Dermis microvascular lymphatic vessel endothelial cell (primary cell): ENCODE measurements around the gene KCNN4. TPM values are rescaled to one million over a fixed set of nuclear protein-coding genes. Genes with fewer than 3 reads are reported as not detected.

Experiments
- DNase-seq, 2 donors: peaks; one replicate each; pipeline versions ENCODE4 v3.0.0 to v3.0.0-alpha.2; 2010; ENCODE audit warnings: low read depth in 2 of 2
- total RNA-seq: library from RNA; depleted of rRNA; stranded (reverse); fragments of >200 nt; gene quantifications from 2 replicates; pipeline ENCODE4 v1.2.1, GENCODE V29; 2014

Gene KCNN4
- total RNA-seq, 1 donor from 2014 or later: 0.39 TPM

GRCh38 chr19:43719378-43719868, 61.4 kb downstream of the KCNN4 start:
- DNase-seq: no peak

- no peak for DNase-seq
Measured at GRCh38 chr19:43718627-43719377, 62.0 kb downstream of the KCNN4 start.

Other genes with a start within 250 kb of the KCNN4 start
- gene ZNF575, start 247.8 kb downstream of the KCNN4 start, total RNA-seq: under 0.01 and 0.13 TPM in 2 replicates
- gene XRCC1, start 205.4 kb downstream of the KCNN4 start, total RNA-seq: 13.6 and 17.1 TPM in 2 replicates
- 4.2 and 4.5 TPM in 2 replicates for gene PINLYP, start 205.2 kb downstream of the KCNN4 start, total RNA-seq
- 18.5 and 28.3 TPM in 2 replicates for gene IRGQ, start 184.8 kb downstream of the KCNN4 start, total RNA-seq
- 6.7 and 9.0 TPM in 2 replicates for gene ZNF576, start 184.4 kb downstream of the KCNN4 start, total RNA-seq
- gene SRRM5, start 168.9 kb downstream of the KCNN4 start, total RNA-seq: under 0.01 TPM in 1 of 2 replicates, not detected in the other
- 55.1 and 60.6 TPM in 2 replicates for gene ZNF428, start 161.3 kb downstream of the KCNN4 start, total RNA-seq
- 9.2 and 22.9 TPM in 2 replicates for gene CADM4, start 141.1 kb downstream of the KCNN4 start, total RNA-seq
- gene PLAUR, start 110.8 kb downstream of the KCNN4 start, total RNA-seq: 9.6 and 12.8 TPM in 2 replicates
- not detected in 2 replicates for gene IRGC, start 64.9 kb downstream of the KCNN4 start, total RNA-seq
- 4.4 and 8.3 TPM in 2 replicates for gene SMG9, start 26.0 kb downstream of the KCNN4 start, total RNA-seq
- 0.13 and 0.39 TPM in 2 replicates for gene LYPD5, start 21.5 kb upstream of the KCNN4 start, total RNA-seq
- 5.7 and 8.3 TPM in 2 replicates for gene ZNF283, start 46.3 kb upstream of the KCNN4 start, total RNA-seq
- gene ZNF404, start 103.0 kb upstream of the KCNN4 start, total RNA-seq: 0.51 and 1.0 TPM in 2 replicates
- gene ZNF45, start 154.3 kb upstream of the KCNN4 start, total RNA-seq: 14.0 and 16.9 TPM in 2 replicates
- gene ZNF221, start 170.3 kb upstream of the KCNN4 start, total RNA-seq: 3.2 and 4.4 TPM in 2 replicates
- 5.0 and 6.8 TPM in 2 replicates for gene ZNF155, start 203.2 kb upstream of the KCNN4 start, total RNA-seq
- 2.2 and 2.9 TPM in 2 replicates for gene ZNF230, start 222.0 kb upstream of the KCNN4 start, total RNA-seq
- 3.5 and 3.6 TPM in 2 replicates for gene ZNF222, start 244.4 kb upstream of the KCNN4 start, total RNA-seq